Measurements from ENCODE around the gene WNK2.

WNK2 gene

GRCh38 chr9:93297659-93298497, 113.9 kb downstream of the WNK2 start (continued):
- TF ChIP-seq, protein P1, sequence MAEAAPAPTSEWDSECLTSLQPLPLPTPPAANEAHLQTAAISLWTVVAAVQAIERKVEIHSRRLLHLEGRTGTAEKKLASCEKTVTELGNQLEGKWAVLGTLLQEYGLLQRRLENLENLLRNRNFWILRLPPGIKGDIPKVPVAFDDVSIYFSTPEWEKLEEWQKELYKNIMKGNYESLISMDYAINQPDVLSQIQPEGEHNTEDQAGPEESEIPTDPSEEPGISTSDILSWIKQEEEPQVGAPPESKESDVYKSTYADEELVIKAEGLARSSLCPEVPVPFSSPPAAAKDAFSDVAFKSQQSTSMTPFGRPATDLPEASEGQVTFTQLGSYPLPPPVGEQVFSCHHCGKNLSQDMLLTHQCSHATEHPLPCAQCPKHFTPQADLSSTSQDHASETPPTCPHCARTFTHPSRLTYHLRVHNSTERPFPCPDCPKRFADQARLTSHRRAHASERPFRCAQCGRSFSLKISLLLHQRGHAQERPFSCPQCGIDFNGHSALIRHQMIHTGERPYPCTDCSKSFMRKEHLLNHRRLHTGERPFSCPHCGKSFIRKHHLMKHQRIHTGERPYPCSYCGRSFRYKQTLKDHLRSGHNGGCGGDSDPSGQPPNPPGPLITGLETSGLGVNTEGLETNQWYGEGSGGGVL (tag by site-specific recombination; IDR thresholded peaks at IDR 0.05), result no peak
- TF ChIP-seq ZNF10 (tag by site-specific recombination; IDR thresholded peaks at IDR 0.05) (no peak), ZNF548 (tag by site-specific recombination; IDR thresholded peaks at IDR 0.05) (no peak), ZNF184 (tag by site-specific recombination; IDR thresholded peaks at IDR 0.05) (no peak), ZSCAN30 (tag by site-specific recombination; IDR thresholded peaks at IDR 0.05) (no peak), ZNF677 (tag by site-specific recombination; IDR thresholded peaks at IDR 0.05) (no peak), IKZF3 (tag by site-specific recombination; IDR thresholded peaks at IDR 0.05) (no peak)

DNA sequence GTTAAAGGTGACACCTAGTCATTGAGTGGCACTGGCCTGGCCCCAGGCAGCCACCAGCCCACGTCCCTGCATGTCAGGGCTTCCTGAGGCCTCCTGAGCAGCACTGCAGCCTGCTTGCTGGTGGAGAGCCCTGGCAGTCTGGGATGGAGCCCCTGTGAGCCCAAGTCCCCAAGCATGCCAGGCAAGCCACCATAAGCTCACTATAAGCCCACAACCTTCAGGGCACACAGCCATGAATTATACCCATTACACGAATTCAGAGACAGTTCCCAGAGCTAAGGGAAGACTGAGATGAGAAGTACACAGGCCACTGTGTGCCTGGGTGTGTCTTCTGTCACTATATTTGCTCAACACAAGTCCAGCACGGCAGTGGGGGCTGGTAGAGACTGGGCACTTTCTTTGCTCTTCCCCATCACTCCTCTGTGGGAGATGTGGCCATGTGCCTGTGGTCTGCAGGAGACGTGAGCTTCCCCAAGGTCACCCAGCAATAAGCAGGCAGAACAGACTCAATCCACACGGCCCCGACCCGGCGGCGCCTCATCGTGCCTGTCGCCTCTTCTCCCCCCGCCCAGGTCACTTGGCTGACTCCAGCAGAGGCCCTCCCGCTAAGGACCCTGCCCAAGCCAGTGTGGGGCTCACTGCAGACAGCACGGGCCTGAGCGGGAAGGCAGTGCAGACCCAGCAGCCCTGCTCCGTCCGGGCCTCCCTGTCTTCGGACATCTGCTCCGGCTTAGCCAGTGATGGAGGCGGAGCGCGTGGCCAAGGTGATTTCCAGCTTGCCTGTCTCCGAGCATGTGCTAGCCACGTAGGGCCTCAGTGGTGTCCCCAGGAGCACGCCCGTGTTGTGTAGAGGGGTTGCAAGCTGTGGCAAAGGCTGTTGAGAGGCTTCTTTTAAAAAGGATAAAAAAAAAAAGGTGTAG, 114.8 kb downstream of the WNK2 start:
- no peaks in the 10 kb centered on the region for H3K4me1 ChIP-seq (ENCODE audit: control insufficient read depth, insufficient read depth, low read length)

GRCh38 chr9:93299418-93300174, 115.7 kb downstream of the WNK2 start:
- ChIA-PET CTCF (interaction anchor here (0.5 to 0.6 kb wide), 4 partner anchors 11 to 374 kb away, joined by 3 to 6 read pairs (median 4); no protein-coding TSS in a partner anchor), POLR2A (no interaction called here)
- Histone ChIP-seq H3K4me3 (ENCODE audit: low read depth, low read length) (no peak overlapping the region), H3K4me1 (ENCODE audit: control insufficient read depth, insufficient read depth, low read length) (no peaks in the 10 kb centered on the region), H3K36me3 (ENCODE audit: control insufficient read depth in 2 of 2, insufficient read depth in 1 of 2, low read length in 2 of 2) (peaks cover 0 to 3% of the 10 kb centered on the region in 2 experiments; a peak in 1 of 3 replicates), H3K9me3 (ENCODE audit: control insufficient read depth, insufficient read depth, low read depth, low read length) (no peaks in the 10 kb centered on the region), H3K27ac (ENCODE audit: extremely low read depth, low read depth, low read length) (no peak overlapping the region)
- no peak for TF ChIP-seq ZNF626 (tag by site-specific recombination; IDR thresholded peaks at IDR 0.05)
- TF ChIP-seq TSHZ1 (tag by site-specific recombination; IDR thresholded peaks at IDR 0.05; ENCODE audit: borderline replicate concordance), result no peak
- TF ChIP-seq, protein P1 (tag by site-specific recombination; IDR thresholded peaks at IDR 0.05), result no peak
- no peak for TF ChIP-seq ZNF2 (tag by site-specific recombination; IDR thresholded peaks at IDR 0.05)
- no peak for TF ChIP-seq ZBTB10 (tag by site-specific recombination; IDR thresholded peaks at IDR 0.05)
- no peak for TF ChIP-seq WT1 (tag by site-specific recombination; IDR thresholded peaks at IDR 0.05)
- no peak for TF ChIP-seq MEIS1 (CRISPR knock-in tag; IDR thresholded peaks at IDR 0.05; ENCODE audit: borderline replicate concordance)
- no peak for TF ChIP-seq ZNF768 (tag by site-specific recombination; IDR thresholded peaks at IDR 0.05)

More for the DNA sequence above, 114.8 kb downstream of the WNK2 start:
- POLR2A ChIA-PET, result no interaction called here
- CTCF ChIA-PET, result interaction anchor here (0.5 to 1.0 kb wide), 7 partner anchors 10 to 373 kb away, joined by 3 to 6 read pairs (median 4); no protein-coding TSS in a partner anchor
- H3K27ac ChIP-seq (ENCODE audit: extremely low read depth, low read depth, low read length), result no peak overlapping the region
- TF ChIP-seq MZF1 (tag by site-specific recombination; IDR thresholded peaks at IDR 0.05; ENCODE audit: borderline replicate concordance), result no peak
- TF ChIP-seq ZNF529 (tag by site-specific recombination; IDR thresholded peaks at IDR 0.05; ENCODE audit: insufficient replicate concordance), result no peak
- TF ChIP-seq ZNF311 (tag by site-specific recombination; IDR thresholded peaks at IDR 0.05; ENCODE audit: borderline replicate concordance), result no peak
- TF ChIP-seq GLI4 (tag by site-specific recombination; IDR thresholded peaks at IDR 0.05), result no peak
- TF ChIP-seq ZFHX2 (tag by site-specific recombination; conservative IDR thresholded peaks at IDR 0.05), result no peak
- TF ChIP-seq ZNF571 (tag by site-specific recombination; IDR thresholded peaks at IDR 0.05), result no peak
- TF ChIP-seq ZNF140 (tag by site-specific recombination; IDR thresholded peaks at IDR 0.05), result no peak
- TF ChIP-seq ZNF146 (tag by site-specific recombination; IDR thresholded peaks at IDR 0.05), result no peak
- TF ChIP-seq ZNF585B (tag by site-specific recombination; IDR thresholded peaks at IDR 0.05), result no peak
- TF ChIP-seq ZNF530 (tag by site-specific recombination; IDR thresholded peaks at IDR 0.05; ENCODE audit: low read depth), result no peak
- no peak for TF ChIP-seq MYNN (tag by site-specific recombination; IDR thresholded peaks at IDR 0.05; ENCODE audit: borderline replicate concordance)
- no peak overlapping the region for H3K4me3 ChIP-seq (ENCODE audit: low read depth, low read length)
- H3K9me3 ChIP-seq (ENCODE audit: control insufficient read depth, insufficient read depth, low read depth, low read length), result no peaks in the 10 kb centered on the region
- H3K36me3 ChIP-seq (ENCODE audit: control insufficient read depth in 2 of 2, insufficient read depth in 1 of 2, low read length in 2 of 2), result peaks cover 0 to 3% of the 10 kb centered on the region in 2 experiments; a peak in 1 of 3 replicates

All from HEK293 (cell line).